Neuron (in vitro differentiated cells): ENCODE results near the gene CISD2.

ENCODE experiments used
- H2AFZ ChIP-seq: one replicate; pipeline ENCODE4 v1.6.1; 2013; ENCODE audit warnings: low read depth, mild to moderate bottlenecking, inconsistent platforms, low read length, moderate library complexity
- H3K27me3 ChIP-seq: one replicate; pipeline ENCODE4 v1.6.1; 2013; ENCODE audit warnings: low read length; ENCODE audit not compliant: insufficient read depth
- H3K36me3 ChIP-seq: one replicate; pipeline ENCODE4 v1.6.1; 2013; ENCODE audit warnings: low read length; ENCODE audit not compliant: insufficient read depth
- H3K4me1 ChIP-seq: one replicate; pipeline ENCODE4 v1.6.1; 2013; ENCODE audit warnings: low read length; ENCODE audit not compliant: insufficient read depth
- H3K4me3 ChIP-seq: 2 replicates; pipeline ENCODE4 v1.5.1; 2013; ENCODE audit warnings: mild to moderate bottlenecking, low read length, moderate library complexity
- H3K9me3 ChIP-seq: one replicate; pipeline ENCODE4 v1.6.1; 2013; ENCODE audit warnings: low read length

Gene CISD2

GRCh38 chr4:102829803-102830202 lies 39.0 kb upstream of the CISD2 start:
- Histone ChIP-seq H2AFZ (no peak overlapping the region), H3K4me1 (peaks cover 7% of the 10 kb centered on the region), H3K27me3 (no peaks in the 10 kb centered on the region), H3K9me3 (no peaks in the 10 kb centered on the region), H3K4me3 (no peak overlapping the region), H3K36me3 (peaks cover 5% of the 10 kb centered on the region)

DNA sequence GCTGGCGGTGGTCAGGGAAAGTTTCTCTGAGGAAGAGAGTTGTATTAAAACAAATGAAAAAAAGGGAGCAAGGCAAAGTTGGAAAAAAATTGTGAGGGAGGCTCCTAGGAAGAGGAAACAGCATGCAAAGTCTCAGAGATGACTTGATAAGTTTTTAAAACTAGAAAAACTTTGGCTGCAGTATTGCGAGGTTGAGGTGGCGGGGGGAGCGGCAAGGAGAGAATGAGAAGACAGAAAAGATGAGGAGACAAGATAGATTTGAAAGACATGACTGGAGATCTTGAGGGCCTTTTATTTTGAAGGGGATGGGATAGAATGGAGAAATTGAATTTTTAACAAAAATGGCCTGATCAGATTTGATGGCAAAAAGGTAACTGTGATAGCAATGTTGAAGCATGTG lies 36.7 kb upstream of the CISD2 start:
- no peaks in the 10 kb centered on the region for H3K36me3 ChIP-seq
- peaks cover 7% of the 10 kb centered on the region for H3K4me1 ChIP-seq
- no peak overlapping the region for H2AFZ ChIP-seq
- no peak overlapping the region for H3K4me3 ChIP-seq
- H3K27me3 ChIP-seq: no peaks in the 10 kb centered on the region
- H3K9me3 ChIP-seq: no peaks in the 10 kb centered on the region

DNA sequence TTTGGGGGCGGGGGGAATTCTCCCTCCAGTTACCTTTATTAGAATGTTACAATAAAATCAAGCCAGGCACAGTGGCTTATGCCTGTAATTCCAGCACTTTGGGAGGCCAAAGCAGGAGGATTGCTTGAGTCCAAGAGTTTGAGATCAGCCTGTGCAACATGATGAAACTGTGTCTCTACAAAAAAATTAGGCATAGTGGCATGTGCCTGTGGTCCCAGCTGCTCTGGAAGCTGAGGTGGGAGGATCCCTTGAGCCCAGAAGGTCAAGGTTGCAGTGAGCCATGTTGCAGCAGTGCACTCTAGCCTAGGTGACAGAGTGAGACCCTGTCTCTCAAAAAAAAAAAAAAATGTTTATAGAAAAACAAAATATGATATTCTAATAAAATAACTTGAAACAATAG lies 36.1 kb upstream of the CISD2 start:
- no peaks in the 10 kb centered on the region for H3K9me3 ChIP-seq
- no peaks in the 10 kb centered on the region for H3K27me3 ChIP-seq
- H3K4me1 ChIP-seq: peaks cover 7% of the 10 kb centered on the region
- H2AFZ ChIP-seq: no peak overlapping the region
- no peak overlapping the region for H3K4me3 ChIP-seq
- H3K36me3 ChIP-seq: no peaks in the 10 kb centered on the region

GRCh38 chr4:102836596-102836995 lies 32.2 kb upstream of the CISD2 start:
- Histone ChIP-seq H3K4me1 (no peaks in the 10 kb centered on the region), H3K4me3 (no peak overlapping the region), H3K27me3 (no peaks in the 10 kb centered on the region), H2AFZ (no peak overlapping the region), H3K36me3 (no peaks in the 10 kb centered on the region), H3K9me3 (no peaks in the 10 kb centered on the region)

- Histone ChIP-seq H3K27me3 (no peaks in the 10 kb centered on the region), H3K36me3 (peaks cover 5% of the 10 kb centered on the region), H3K4me3 (no peak overlapping the region), H3K4me1 (peaks cover 4% of the 10 kb centered on the region), H2AFZ (no peak overlapping the region), H3K9me3 (no peaks in the 10 kb centered on the region)
Observed at GRCh38 chr4:102842367-102842766, 26.4 kb upstream of the CISD2 start.

DNA sequence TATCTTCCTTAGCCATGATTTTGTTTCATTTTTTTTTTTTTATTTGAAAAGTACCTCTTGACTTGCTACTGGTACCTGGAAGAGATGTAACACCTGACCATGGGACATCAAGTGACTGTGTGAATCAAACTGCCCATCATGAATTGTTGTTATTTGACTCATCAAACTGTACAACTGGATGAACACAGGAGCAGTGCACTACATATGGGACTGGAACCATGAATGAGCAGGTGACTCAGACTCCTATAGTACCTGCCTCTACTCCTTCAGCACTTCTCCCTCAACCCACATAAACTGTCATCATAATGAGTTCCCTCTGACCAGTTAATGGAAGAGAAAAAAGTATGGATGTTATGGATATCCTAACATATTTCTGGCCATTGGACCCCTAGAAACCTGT lies 25.5 kb upstream of the CISD2 start:
- Histone ChIP-seq H2AFZ (no peak overlapping the region), H3K4me3 (no peak overlapping the region), H3K9me3 (no peaks in the 10 kb centered on the region)

DNA sequence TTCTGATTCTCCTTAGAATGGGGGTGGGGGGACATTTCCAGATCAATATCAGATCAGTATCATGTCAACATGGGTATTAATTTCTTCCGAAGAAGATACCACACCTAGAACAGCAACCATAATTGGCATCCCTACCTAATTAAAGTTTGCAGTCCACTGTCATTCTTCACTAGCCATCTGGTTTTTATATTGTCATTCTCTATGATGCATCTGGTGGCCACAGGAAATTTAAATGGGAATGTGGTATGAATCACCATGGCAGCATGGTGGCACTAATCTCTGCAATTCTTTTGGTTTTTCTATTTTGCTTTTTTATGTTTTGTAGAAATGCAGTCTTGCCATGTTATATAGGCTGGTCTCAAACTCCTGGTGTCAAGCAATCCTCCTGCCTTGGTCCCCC lies 24.9 kb upstream of the CISD2 start:
- Histone ChIP-seq H2AFZ (no peak overlapping the region), H3K9me3 (no peaks in the 10 kb centered on the region), H3K27me3 (no peaks in the 10 kb centered on the region), H3K4me1 (peaks cover 4% of the 10 kb centered on the region), H3K4me3 (no peak overlapping the region), H3K36me3 (peaks cover 5% of the 10 kb centered on the region)

More for the DNA sequence above, 25.5 kb upstream of the CISD2 start:
- Histone ChIP-seq H3K36me3 (peaks cover 5% of the 10 kb centered on the region), H3K27me3 (no peaks in the 10 kb centered on the region), H3K4me1 (peaks cover 4% of the 10 kb centered on the region)

GRCh38 chr4:102847687-102848086 lies 21.1 kb upstream of the CISD2 start:
- no peaks in the 10 kb centered on the region for H3K27me3 ChIP-seq
- no peak overlapping the region for H2AFZ ChIP-seq
- H3K9me3 ChIP-seq: no peaks in the 10 kb centered on the region
- peaks cover 5% of the 10 kb centered on the region for H3K36me3 ChIP-seq
- peaks cover 4% of the 10 kb centered on the region for H3K4me1 ChIP-seq
- H3K4me3 ChIP-seq: no peak overlapping the region

DNA sequence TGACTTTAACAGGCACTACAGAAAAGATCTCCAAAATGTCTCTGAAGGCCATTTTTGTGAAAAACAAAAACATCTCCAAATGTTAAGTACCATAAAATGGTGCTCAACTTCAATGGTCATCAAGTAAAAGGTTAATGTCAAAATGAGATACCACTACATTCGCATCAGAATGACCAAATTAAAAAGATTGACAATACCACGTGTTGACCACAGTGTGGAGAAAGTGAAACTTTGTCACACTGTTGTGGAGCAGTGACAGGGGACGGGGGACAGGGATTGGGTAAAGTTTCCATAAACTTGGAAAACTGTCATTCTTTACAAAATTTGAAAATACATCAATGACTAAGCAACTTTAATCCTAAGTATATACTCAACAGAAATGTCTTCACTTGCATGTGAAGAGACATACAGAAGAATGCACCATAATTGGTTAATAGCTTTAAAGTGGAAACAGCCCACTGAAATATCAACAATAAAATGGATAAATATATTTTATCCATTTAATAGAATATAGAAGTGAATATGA lies 19.1 kb upstream of the CISD2 start:
- Histone ChIP-seq H3K4me3 (no peak overlapping the region), H3K36me3 (no peaks in the 10 kb centered on the region), H3K9me3 (no peaks in the 10 kb centered on the region), H2AFZ (no peak overlapping the region), H3K4me1 (peaks cover 4% of the 10 kb centered on the region), H3K27me3 (no peaks in the 10 kb centered on the region)

- peaks cover 4% of the 10 kb centered on the region for H3K4me1 ChIP-seq
- H3K9me3 ChIP-seq: no peaks in the 10 kb centered on the region
- H2AFZ ChIP-seq: no peak overlapping the region
- no peak overlapping the region for H3K4me3 ChIP-seq
- no peaks in the 10 kb centered on the region for H3K36me3 ChIP-seq
- no peaks in the 10 kb centered on the region for H3K27me3 ChIP-seq
Observed at GRCh38 chr4:102850370-102850769, 18.4 kb upstream of the CISD2 start.

GRCh38 chr4:102858828-102859464 lies 9.8 kb upstream of the CISD2 start:
- no peaks in the 10 kb centered on the region for H3K36me3 ChIP-seq
- no peak overlapping the region for H2AFZ ChIP-seq
- no peaks in the 10 kb centered on the region for H3K4me1 ChIP-seq
- no peaks in the 10 kb centered on the region for H3K27me3 ChIP-seq
- H3K9me3 ChIP-seq: peaks cover 7% of the 10 kb centered on the region
- no peak overlapping the region for H3K4me3 ChIP-seq

GRCh38 chr4:102860611-102861324 lies 8.0 kb upstream of the CISD2 start:
- Histone ChIP-seq H3K36me3 (no peaks in the 10 kb centered on the region), H3K27me3 (no peaks in the 10 kb centered on the region), H3K4me3 (no peak overlapping the region), H3K9me3 (peaks cover 7% of the 10 kb centered on the region), H3K4me1 (no peaks in the 10 kb centered on the region), H2AFZ (no peak overlapping the region)

DNA sequence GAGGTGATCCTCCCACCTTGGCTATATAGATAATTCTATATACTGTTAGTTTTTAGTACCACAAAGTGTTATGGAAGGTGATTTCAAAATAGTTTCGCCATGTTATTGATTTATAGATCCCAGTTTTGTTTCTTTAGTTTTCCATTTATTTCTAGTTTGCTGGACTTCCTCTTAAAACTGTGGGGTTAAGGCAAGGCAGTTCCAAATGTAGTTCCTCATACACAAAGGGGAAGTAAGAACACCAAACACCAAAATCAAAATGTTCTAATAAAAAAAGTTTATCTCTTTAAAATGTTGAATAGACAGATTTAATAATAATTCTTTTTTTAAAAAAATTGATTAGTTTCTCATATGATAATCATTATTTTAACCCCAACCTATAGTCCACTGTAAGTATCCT lies 6.8 kb upstream of the CISD2 start:
- Histone ChIP-seq H3K27me3 (no peaks in the 10 kb centered on the region), H3K36me3 (no peaks in the 10 kb centered on the region), H3K9me3 (peaks cover 7% of the 10 kb centered on the region), H2AFZ (no peak overlapping the region), H3K4me3 (no peak overlapping the region), H3K4me1 (no peaks in the 10 kb centered on the region)
